ENCODE results near the gene SLX4IP.

SLX4IP gene

DNA sequence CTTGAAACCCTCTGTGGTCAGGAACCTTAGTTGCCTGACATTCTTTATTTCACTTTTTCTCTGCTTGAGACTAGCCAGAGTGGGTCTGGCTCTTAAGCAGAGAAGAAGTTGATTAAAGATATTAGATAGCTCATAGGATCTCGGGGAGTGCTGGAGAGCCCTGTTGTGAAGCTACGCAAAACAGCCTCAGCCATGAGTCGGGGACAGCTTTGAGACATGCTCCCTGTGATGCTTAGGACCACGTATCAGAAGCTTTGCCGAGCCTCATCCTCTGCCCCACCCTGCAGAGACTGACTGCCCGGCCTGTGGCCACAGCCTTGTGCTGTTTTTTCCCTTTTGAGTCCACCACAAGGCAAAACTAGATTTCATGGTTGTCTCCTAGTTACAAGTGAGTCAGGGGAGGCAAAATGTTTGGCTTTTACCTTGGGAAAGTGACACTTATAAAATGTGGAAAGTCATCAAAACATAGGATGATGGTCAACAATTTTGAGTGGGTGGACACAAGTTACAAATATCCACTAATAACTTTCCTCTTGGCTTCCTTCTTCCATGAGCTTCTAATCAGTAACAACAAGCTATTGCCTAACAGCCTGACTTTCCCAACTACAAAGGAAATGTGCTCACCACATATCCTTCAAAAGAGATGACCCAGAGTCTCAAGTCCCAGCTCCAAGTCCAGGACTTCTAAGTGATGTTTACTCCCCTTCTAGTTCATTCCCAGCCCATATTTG lies 130.3 kb downstream of the SLX4IP start:
- no peak overlapping the region for H3K4me3 ChIP-seq (ENCODE audit: low read depth, low read length)
- no peak for DNase-seq (ENCODE audit: low read depth)
- no peak for TF ChIP-seq CTCF (IDR thresholded peaks at IDR 0.05; ENCODE audit: control insufficient read depth, extremely low read depth, insufficient read depth)

- peak; percentile 34 for DNase-seq (ENCODE audit: low read depth)
These were observed 131.1 kb downstream of the SLX4IP start for GRCh38 chr20:10565922-10566897.

GRCh38 chr20:10568032-10568431 lies 132.9 kb downstream of the SLX4IP start:
- TF ChIP-seq CTCF (IDR thresholded peaks at IDR 0.05; ENCODE audit: control insufficient read depth, extremely low read depth, insufficient read depth): no peak
- DNase-seq (ENCODE audit: low read depth): no peak
- H3K4me3 ChIP-seq (ENCODE audit: low read depth, low read length): no peak overlapping the region

More at GRCh38 chr20:10565922-10566897, 131.1 kb downstream of the SLX4IP start:
- H3K4me3 ChIP-seq (ENCODE audit: low read depth, low read length): no peak overlapping the region
- TF ChIP-seq CTCF (IDR thresholded peaks at IDR 0.05; ENCODE audit: control insufficient read depth, extremely low read depth, insufficient read depth): no peak

- TF ChIP-seq CTCF (IDR thresholded peaks at IDR 0.05; ENCODE audit: control insufficient read depth, extremely low read depth, insufficient read depth): no peak
- no peak for DNase-seq (ENCODE audit: low read depth)
These were observed 136.3 kb downstream of the SLX4IP start for GRCh38 chr20:10571313-10571815.

DNA sequence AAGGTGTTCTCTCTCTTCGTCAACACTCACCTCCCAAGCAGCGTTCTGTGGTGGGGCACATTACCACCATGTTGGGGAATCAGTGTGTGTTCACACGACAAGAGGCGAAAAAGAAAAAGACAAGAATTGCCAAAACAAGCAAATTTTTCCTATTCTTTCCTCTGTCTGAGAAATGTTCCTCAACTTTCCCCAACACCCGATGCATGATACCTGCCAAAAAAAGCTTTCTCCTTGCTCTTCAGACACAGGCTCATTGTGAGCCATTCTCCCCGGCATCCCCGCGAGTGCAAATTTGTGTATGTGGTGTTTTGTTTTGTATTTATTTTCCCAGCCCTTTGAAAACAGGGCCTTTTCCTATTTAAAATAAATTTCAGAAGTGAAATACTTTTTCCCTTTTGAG lies 137.7 kb downstream of the SLX4IP start:
- no peak for DNase-seq (ENCODE audit: low read depth)
- no peak overlapping the region for H3K4me3 ChIP-seq (ENCODE audit: low read depth, low read length)
- no peak for TF ChIP-seq CTCF (IDR thresholded peaks at IDR 0.05; ENCODE audit: control insufficient read depth, extremely low read depth, insufficient read depth)

More at GRCh38 chr20:10571313-10571815, 136.3 kb downstream of the SLX4IP start:
- no peak overlapping the region for H3K4me3 ChIP-seq (ENCODE audit: low read depth, low read length)

GRCh38 chr20:10573273-10573950 lies 138.3 kb downstream of the SLX4IP start:
- DNase-seq (ENCODE audit: low read depth): peak; percentile 90
- H3K4me3 ChIP-seq (ENCODE audit: low read depth, low read length): no peak overlapping the region
- TF ChIP-seq CTCF (IDR thresholded peaks at IDR 0.05; ENCODE audit: control insufficient read depth, extremely low read depth, insufficient read depth): no peak

Data from LNCaP clone FGC (cell line).